ENCODE results near the gene KCNMB4.
"Not testable (repeated sequence)": the region's sequence is repeated elsewhere in the genome, so short reads cannot be mapped to it uniquely, and the experiment has no call there.

Gene KCNMB4

GRCh38 chr12:70379846-70380245 lies 13.8 kb downstream of the KCNMB4 start:
- DNase-seq, result peak; percentile 20

- no peak for DNase-seq
These were observed 17.4 kb downstream of the KCNMB4 start for GRCh38 chr12:70383484-70383883.

- DNase-seq, result no peak
These were observed 17.8 kb downstream of the KCNMB4 start for GRCh38 chr12:70383886-70384285.

GRCh38 chr12:70386771-70387170 lies 20.7 kb downstream of the KCNMB4 start:
- no peak for DNase-seq

- no peak for DNase-seq
These were observed 23.6 kb downstream of the KCNMB4 start for GRCh38 chr12:70389678-70390077.

- DNase-seq, result not testable (repeated sequence)
These were observed 26.5 kb downstream of the KCNMB4 start for GRCh38 chr12:70392631-70393030.

GRCh38 chr12:70393787-70394499 lies 27.9 kb downstream of the KCNMB4 start:
- DNase-seq, result no peak

- DNase-seq, result no peak
These were observed 31.9 kb downstream of the KCNMB4 start for GRCh38 chr12:70398002-70398401.

GRCh38 chr12:70398862-70399261 lies 32.8 kb downstream of the KCNMB4 start:
- no peak for DNase-seq

- DNase-seq, result no peak
These were observed 33.2 kb downstream of the KCNMB4 start for GRCh38 chr12:70399311-70399710.

GRCh38 chr12:70400124-70400523 lies 34.0 kb downstream of the KCNMB4 start:
- no peak for DNase-seq

- DNase-seq, result no peak
These were observed 36.5 kb downstream of the KCNMB4 start for GRCh38 chr12:70402597-70402996.

GRCh38 chr12:70403826-70404225 lies 37.7 kb downstream of the KCNMB4 start:
- DNase-seq, result no peak

- no peak for DNase-seq
These were observed 42.1 kb downstream of the KCNMB4 start for GRCh38 chr12:70408004-70408790.

- DNase-seq, result no peak
These were observed 49.9 kb downstream of the KCNMB4 start for GRCh38 chr12:70415987-70416386.

- DNase-seq, result no peak
These were observed 51.0 kb downstream of the KCNMB4 start for GRCh38 chr12:70417121-70417520.

GRCh38 chr12:70418101-70418500 lies 52.0 kb downstream of the KCNMB4 start:
- DNase-seq, result peak; percentile 25

GRCh38 chr12:70422631-70423030 lies 56.5 kb downstream of the KCNMB4 start:
- DNase-seq, result no peak

GRCh38 chr12:70426620-70427019 lies 60.5 kb downstream of the KCNMB4 start:
- DNase-seq, result no peak

GRCh38 chr12:70427611-70428010 lies 61.5 kb downstream of the KCNMB4 start:
- DNase-seq, result no peak

GRCh38 chr12:70430400-70430799 lies 64.3 kb downstream of the KCNMB4 start:
- DNase-seq, result no peak

GRCh38 chr12:70436836-70437235 lies 70.7 kb downstream of the KCNMB4 start:
- DNase-seq, result no peak

- DNase-seq, result no peak
These were observed 77.1 kb downstream of the KCNMB4 start for GRCh38 chr12:70443062-70443673.

GRCh38 chr12:70444903-70445302 lies 78.8 kb downstream of the KCNMB4 start:
- no peak for DNase-seq
